ENCODE results near the gene NPY1R.

NPY1R gene

GRCh38 chr4:163317110-163317509, 15.3 kb downstream of the NPY1R start:
- TF ChIP-seq CTCF (IDR thresholded peaks at IDR 0.05; ENCODE audit: low read depth, low read length), result no peak
- no peak for DNase-seq (ENCODE audit: extremely low read depth, low read depth)

GRCh38 chr4:163309466-163309865, 22.9 kb downstream of the NPY1R start:
- no peak for TF ChIP-seq CTCF (IDR thresholded peaks at IDR 0.05; ENCODE audit: low read depth, low read length)
- no peak for DNase-seq (ENCODE audit: extremely low read depth, low read depth)

GRCh38 chr4:163303069-163303468, 29.3 kb downstream of the NPY1R start:
- no peak for DNase-seq (ENCODE audit: extremely low read depth, low read depth)
- TF ChIP-seq CTCF (IDR thresholded peaks at IDR 0.05; ENCODE audit: low read depth, low read length), result no peak

GRCh38 chr4:163300445-163300844, 32.0 kb downstream of the NPY1R start:
- no peak for DNase-seq (ENCODE audit: extremely low read depth, low read depth)
- no peak for TF ChIP-seq CTCF (IDR thresholded peaks at IDR 0.05; ENCODE audit: low read depth, low read length)

- DNase-seq (ENCODE audit: extremely low read depth, low read depth), result no peak
- no peak for TF ChIP-seq CTCF (IDR thresholded peaks at IDR 0.05; ENCODE audit: low read depth, low read length)
These were observed 37.3 kb downstream of the NPY1R start for GRCh38 chr4:163295138-163295537.

- no peak for DNase-seq (ENCODE audit: extremely low read depth, low read depth)
- TF ChIP-seq CTCF (IDR thresholded peaks at IDR 0.05; ENCODE audit: low read depth, low read length), result no peak
These were observed 48.1 kb downstream of the NPY1R start for GRCh38 chr4:163284304-163284703.

- no peak for DNase-seq (ENCODE audit: extremely low read depth, low read depth)
- no peak for TF ChIP-seq CTCF (IDR thresholded peaks at IDR 0.05; ENCODE audit: low read depth, low read length)
These were observed 51.5 kb downstream of the NPY1R start for GRCh38 chr4:163280703-163281519.
